ENCODE results near the gene DGLUCY.

GRCh38 chr14:91234791-91235114, 120.9 kb downstream of the DGLUCY start:
- TF ChIP-seq CTCF (IDR thresholded peaks at IDR 0.05; ENCODE audit: low read depth, low read length, missing input control) (no peak), RXRA (IDR thresholded peaks at IDR 0.05) (no peak), ZBTB33 (IDR thresholded peaks at IDR 0.05) (no peak), RAD21 (IDR thresholded peaks at IDR 0.05) (no peak)

Data from liver (tissue), 3 donors.